Progenitor cell of endocrine pancreas (in vitro differentiated cells): Measurements from ENCODE around the gene LRP1B. TPM values are rescaled to one million over a fixed set of nuclear protein-coding genes. Genes with fewer than 3 reads are reported as not detected.

Source experiments
- DNase-seq: peaks from one replicate; pipeline ENCODE4 v3.0.0; 2021; ENCODE audit warnings: low spot score; ENCODE audit not compliant: unreplicated experiment
- H3K27ac Mint-ChIP-seq: 2 replicates; pipeline ENCODE4 v1.8.0; 2021; ENCODE audit warnings: mild to moderate bottlenecking, moderate library complexity, mixed read lengths
- H3K27me3 Mint-ChIP-seq: 2 replicates; pipeline ENCODE4 v1.8.0; 2021; ENCODE audit warnings: mixed read lengths
- H3K36me3 Mint-ChIP-seq: 2 replicates; pipeline ENCODE4 v1.8.0; 2022; ENCODE audit warnings: mixed read lengths; ENCODE audit not compliant: insufficient read depth
- H3K4me1 Mint-ChIP-seq: 2 replicates; pipeline ENCODE4 v1.8.0; 2021; ENCODE audit warnings: low read depth, mixed read lengths
- H3K4me3 Mint-ChIP-seq: 2 replicates; pipeline ENCODE4 v1.8.0; 2021; ENCODE audit warnings: low read depth, mild to moderate bottlenecking, moderate library complexity, mixed read lengths
- H3K9me3 Mint-ChIP-seq: 2 replicates; pipeline ENCODE4 v1.8.0; 2021; ENCODE audit warnings: low read depth, mixed read lengths
- CTCF ChIP-seq: fragments of 200-600 bp; sonication (generic); IDR thresholded peaks from one replicate; pipeline ENCODE4 v1.5.0; 2021; ENCODE audit warnings: antibody characterized with exemption, mild to moderate bottlenecking; ENCODE audit not compliant: unreplicated experiment
- total RNA-seq: library from RNA; stranded (reverse); gene quantifications from 2 replicates; pipeline ENCODE4 v1.2.1, GENCODE V29; 2021

The LRP1B gene
- total RNA-seq, 1 donor from 2014 or later: 0.57 TPM

GRCh38 chr2:141499123-141499522, 631.7 kb downstream of the LRP1B start:
- no peak for DNase-seq
- TF ChIP-seq CTCF: no peak
- Mint-ChIP-seq H3K4me1 (no peaks in the 10 kb centered on the region), H3K9me3 (no peaks in the 10 kb centered on the region), H3K27me3 (no peaks in the 10 kb centered on the region), H3K27ac (no peak overlapping the region), H3K36me3 (no peaks in the 10 kb centered on the region), H3K4me3 (no peak overlapping the region)

GRCh38 chr2:141498561-141498960, 632.3 kb downstream of the LRP1B start:
- Mint-ChIP-seq H3K9me3 (no peaks in the 10 kb centered on the region), H3K27ac (no peak overlapping the region), H3K36me3 (no peaks in the 10 kb centered on the region), H3K27me3 (no peaks in the 10 kb centered on the region), H3K4me3 (no peak overlapping the region), H3K4me1 (no peaks in the 10 kb centered on the region)
- no peak for TF ChIP-seq CTCF
- DNase-seq: no peak

- no peak for DNase-seq
- Mint-ChIP-seq H3K4me1 (no peaks in the 10 kb centered on the region), H3K4me3 (no peak overlapping the region), H3K27me3 (no peaks in the 10 kb centered on the region), H3K36me3 (no peaks in the 10 kb centered on the region), H3K27ac (no peak overlapping the region), H3K9me3 (no peaks in the 10 kb centered on the region)
- no peak for TF ChIP-seq CTCF
Observed at GRCh38 chr2:141497272-141497671, 633.5 kb downstream of the LRP1B start.

- H3K4me3 Mint-ChIP-seq: no peak overlapping the region
- H3K27ac Mint-ChIP-seq: no peak overlapping the region
- no peak for TF ChIP-seq CTCF
- DNase-seq: no peak
- no peaks in the 10 kb centered on the region for H3K4me1 Mint-ChIP-seq
- no peaks in the 10 kb centered on the region for H3K27me3 Mint-ChIP-seq
- H3K36me3 Mint-ChIP-seq: no peaks in the 10 kb centered on the region
- no peaks in the 10 kb centered on the region for H3K9me3 Mint-ChIP-seq
Observed at GRCh38 chr2:141496810-141497209, 634.0 kb downstream of the LRP1B start.

GRCh38 chr2:141493936-141494335, 636.9 kb downstream of the LRP1B start:
- no peak for TF ChIP-seq CTCF
- no peak overlapping the region for H3K4me3 Mint-ChIP-seq
- H3K9me3 Mint-ChIP-seq: no peaks in the 10 kb centered on the region
- no peaks in the 10 kb centered on the region for H3K4me1 Mint-ChIP-seq
- H3K36me3 Mint-ChIP-seq: no peaks in the 10 kb centered on the region
- H3K27me3 Mint-ChIP-seq: no peaks in the 10 kb centered on the region
- DNase-seq: no peak
- H3K27ac Mint-ChIP-seq: no peak overlapping the region
